GM21360 (cell line): ENCODE measurements around the gene GNA12.
"Not testable (repeated sequence)": the region's sequence is repeated elsewhere in the genome, so short reads cannot be mapped to it uniquely, and the experiment has no call there.

ENCODE experiments used
- ATAC-seq: cut with Tn5 transposase; IDR thresholded peaks from one replicate; pipeline ENCODE4 v1.9.1; 2021; ENCODE audit warnings: mild to moderate bottlenecking, moderate library complexity; ENCODE audit not compliant: unreplicated experiment

GNA12 gene

DNA sequence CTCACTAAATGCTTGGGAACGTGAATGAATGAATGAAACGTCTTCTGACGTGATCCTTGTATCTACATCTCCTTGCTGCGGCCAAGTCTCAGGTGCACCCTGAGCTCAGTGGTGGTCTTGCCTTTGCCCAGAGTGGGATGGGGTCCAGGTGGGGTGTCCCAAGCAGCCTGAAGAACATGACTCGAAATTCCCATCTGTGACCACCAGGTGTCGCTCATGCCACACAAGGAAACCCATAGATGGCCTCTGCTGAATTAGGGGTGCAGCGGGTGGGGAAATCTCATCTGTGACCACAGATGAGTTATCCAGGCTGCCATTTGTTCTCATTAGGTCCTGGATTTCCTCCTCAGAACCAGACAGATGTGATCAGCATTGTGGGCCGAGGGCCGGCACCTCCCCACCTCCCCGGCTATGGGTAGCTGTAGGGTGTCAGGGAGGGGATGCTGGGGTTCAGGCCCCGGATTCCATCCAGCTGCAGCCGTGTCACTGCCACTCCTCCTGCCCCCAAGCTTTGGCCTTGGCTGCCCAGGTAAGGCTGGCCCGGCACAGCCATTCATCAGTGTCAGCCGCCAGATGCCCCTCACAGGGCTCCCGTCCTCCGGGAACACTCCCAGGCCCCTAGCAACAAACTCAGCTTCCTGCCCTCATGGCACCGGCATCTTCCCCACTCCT is 21.0 kb upstream of the GNA12 start:
- ATAC-seq: no peak

DNA sequence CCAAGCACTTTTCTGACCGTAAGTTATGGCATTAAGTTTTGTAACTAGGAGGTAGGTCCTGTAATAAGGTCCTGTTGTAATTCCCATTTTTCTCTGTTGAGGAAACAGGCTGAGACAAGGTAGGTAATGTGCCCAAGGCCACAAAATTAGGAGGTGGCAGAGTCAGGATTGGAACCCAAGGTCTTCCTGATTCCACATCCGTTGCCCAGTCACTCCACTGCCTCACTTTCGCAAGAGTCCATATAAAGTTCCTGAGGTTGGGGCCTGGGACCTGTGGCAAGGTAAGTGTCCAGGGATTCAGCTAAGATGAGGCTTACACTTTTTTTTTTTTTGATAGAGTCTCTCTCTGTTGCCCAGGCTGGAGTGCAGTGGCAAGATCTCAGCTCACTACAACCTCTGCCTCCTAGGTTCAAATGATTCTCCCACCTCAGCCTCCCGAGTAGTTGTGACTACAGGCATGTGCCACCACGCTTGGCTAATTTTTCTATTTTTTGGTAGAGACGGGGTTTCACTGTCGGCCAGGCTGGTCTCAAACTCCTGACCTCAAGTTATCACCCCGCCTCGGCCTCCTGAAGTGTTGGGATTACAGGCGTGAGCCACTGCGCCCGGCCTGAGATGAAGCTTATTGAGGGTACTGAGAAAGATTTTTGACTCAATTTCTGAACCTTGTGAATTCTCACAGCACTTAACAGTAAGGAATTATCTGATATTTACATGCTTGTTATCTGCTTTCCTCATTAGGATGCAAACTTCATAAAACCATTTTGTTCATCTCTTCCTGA is 20.3 kb upstream of the GNA12 start:
- ATAC-seq: no peak

DNA sequence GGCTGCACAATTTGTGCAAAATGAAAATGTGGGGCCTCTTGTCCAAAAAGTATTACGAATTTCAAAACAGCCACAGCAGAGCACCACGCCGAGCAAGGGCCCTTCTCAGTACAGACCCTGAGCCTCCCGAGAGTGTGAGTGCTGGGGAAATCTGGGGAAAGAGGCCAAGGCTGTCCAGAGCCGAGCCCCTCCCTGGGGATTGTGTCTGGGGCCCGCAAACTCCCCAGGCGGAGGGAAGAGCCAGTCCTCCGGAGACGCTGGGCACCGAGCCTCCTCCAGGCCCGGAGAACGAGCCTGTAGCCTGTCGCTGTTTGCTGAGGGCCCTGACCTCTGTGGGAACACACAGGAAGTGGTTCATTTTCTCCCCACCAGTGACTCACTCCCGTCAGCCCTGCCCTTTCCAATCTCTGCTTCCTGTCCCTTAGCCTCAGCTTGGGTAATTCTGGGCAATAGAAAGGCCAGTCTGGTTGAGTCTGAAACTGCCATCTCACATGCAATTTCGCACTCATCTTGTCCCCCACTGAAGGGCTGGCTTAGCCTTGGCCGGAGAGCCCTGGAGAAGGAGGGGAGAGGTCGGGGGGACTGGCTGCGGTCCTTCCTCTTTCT is 19.5 kb upstream of the GNA12 start:
- peak; percentile 84 for ATAC-seq

DNA sequence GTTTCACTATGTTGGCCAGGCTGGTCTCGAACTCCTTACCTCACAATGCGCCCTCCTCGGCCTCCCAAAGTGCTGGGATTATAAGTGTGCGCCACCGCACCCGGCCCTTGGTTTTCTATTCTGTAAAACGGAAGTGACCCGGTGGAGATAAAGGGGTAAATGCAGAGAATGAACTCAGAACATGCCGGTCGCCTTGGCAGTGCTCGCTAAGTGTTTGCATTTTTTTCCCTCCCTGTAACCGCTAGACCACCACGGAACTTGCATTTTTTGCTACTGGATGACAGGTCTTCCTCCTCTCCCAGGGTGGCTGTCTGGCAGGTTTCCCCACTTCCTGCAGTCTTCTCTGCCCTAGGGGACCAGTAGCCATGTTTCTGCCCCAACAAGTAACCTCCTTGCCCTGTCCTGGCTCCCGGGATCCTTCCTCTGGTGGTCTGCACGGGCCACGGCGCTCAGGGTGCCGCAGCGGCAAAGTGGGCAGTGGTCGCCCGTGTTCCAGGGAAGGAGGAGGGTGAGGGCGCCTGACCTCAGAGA is 18.8 kb upstream of the GNA12 start:
- ATAC-seq: no peak

DNA sequence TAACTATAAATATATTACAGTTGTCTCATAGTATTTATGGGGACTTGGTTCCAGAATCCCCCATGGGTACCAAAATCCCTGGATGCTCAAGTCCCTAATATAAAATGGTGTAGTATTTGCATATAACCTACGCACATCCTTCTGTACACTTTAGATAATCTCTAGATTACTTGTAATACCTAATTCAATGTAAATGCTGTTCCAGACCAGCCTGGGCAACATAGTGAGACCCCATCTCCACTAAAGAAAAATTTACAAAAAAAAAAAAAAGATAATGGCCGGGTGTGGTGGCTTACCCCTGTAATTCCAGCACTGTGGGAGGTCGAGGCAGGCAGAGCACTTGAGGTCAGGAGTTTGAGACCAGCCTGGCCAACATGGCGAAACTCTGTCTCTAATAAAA is 17.4 kb upstream of the GNA12 start:
- ATAC-seq: no peak

DNA sequence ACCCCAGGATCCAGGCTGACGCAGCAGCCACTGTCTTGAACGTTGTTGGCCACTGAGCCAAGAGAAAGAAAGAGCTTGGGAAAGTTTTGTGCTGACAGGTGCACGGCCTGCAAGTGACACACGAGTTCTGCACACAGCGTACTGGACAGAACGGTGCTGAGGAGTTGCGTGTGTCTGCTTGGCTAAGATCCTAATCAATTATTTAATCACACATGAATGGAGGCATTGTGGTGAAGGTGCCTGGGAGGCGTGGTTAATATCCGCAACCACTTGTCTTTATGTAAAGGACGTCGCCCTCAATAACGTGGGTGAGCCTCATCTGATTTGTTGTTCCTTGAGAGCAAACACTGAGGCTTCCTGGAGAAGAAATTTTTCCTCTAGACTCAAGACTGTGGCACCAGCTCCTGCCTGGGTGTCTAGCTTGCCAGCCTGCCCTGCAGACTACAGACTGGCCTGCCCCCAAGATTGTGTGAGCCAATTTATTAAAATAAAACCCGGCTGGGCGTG is 16.6 kb upstream of the GNA12 start:
- no peak for ATAC-seq

DNA sequence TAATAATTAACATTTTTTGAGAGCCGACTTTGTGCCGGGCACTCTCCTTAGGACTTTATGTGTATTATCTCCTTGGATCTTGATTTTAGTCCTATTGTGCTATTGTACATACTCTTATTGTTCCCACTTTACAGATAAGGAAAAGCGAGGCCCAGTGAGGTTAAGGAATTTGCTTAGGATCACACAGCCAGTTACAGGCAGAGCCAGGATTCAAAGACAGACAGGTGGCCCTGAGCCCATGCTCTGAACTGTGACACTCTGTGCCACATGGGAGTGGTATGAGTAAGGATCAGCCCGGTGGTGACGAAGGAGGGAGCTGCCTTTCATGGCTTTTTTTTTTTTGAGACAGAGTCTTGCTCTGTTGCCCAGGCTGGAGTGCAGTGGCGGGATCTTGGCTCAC is 15.8 kb upstream of the GNA12 start:
- no peak for ATAC-seq

DNA sequence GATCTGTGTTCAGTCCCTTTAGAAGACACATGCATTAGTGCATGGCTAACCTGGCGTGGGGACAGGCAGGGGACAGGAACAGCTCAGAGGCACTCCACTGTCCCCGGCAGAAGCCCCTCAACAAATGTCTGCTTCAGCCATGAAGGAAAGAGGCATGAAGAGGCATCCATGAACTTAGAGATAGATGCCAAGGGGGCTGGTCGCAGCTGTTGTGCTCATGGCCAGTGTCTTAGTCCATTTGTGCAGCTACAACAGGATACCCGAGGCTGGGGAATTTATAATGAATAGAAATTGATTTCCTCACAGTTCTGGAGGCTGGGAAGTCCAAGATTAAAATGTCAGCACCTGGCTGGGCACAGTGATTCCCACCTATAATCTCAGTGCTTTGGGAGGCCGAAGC is 14.5 kb upstream of the GNA12 start:
- ATAC-seq: no peak

DNA sequence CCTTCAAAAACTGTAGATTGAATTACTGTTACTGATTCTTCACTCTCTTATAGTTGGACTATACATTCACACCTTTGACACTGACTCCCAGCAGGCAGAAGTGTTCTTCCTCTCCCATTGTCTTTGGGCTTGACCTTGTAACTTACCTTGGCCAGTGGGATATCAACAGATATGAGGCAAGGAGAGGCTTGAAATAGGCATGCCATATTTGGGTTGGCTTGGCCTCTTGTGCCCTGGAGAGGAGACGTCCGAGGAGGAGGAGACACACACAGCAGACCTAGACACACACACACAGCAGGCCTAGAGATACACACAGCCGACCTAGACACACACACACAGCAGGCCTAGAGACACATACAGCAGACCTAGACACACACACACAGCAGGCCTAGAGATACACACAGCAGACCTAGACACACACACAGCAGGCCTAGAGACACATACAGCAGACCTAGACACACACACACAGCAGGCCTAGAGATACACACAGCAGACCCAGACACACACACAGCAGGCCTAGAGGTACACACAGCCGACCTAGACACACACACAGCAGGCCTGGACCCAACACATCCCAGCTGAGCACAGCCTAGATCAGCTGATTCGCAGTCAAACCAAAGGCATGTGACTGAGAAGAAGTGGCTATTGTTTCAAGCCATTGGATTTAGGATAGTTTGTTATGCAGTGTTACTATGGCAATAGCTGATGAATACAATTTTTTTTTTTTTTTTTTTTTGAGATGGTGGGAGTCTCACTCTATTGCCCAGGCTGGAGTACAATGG is 12.5 kb upstream of the GNA12 start:
- ATAC-seq: no peak

DNA sequence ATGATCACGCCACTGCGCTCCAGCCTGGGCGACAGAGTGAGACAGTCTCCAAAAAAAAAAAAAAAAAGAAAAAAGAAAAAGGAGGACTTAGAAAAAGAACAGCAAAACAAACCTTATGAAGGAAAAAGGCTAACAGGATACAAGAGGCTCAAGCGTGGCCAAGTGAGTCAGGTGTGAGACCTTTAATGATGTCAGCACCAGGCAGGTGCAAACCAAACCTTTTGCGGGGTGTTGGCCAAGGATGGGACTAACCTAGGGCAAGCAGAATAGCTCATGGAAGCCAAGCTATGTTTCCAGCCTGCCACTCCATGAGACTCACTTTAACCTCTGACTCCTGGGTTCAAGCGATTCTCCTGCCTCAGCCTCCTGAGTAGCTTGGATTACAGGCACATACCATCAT is 11.3 kb upstream of the GNA12 start:
- ATAC-seq: no peak

DNA sequence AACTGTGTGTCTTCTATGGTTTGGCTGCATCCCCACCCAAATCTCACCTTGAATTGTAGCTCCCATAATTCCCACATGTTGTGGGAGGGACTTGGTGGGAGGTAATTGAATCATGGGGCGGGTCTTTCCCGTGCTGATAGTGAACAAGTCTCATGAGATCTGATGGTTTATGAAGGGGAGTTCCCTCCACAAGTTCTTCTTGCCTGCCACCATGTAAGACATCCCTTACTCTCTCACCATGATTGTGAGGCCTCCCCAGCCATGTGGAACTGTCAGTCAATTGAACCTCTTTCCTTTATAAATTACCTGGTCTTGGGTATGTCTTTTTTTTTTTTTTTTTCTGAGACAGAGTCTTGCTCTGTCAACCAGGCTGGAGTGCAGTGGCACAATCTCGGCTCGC is 9.4 kb upstream of the GNA12 start:
- not testable (repeated sequence) for ATAC-seq

DNA sequence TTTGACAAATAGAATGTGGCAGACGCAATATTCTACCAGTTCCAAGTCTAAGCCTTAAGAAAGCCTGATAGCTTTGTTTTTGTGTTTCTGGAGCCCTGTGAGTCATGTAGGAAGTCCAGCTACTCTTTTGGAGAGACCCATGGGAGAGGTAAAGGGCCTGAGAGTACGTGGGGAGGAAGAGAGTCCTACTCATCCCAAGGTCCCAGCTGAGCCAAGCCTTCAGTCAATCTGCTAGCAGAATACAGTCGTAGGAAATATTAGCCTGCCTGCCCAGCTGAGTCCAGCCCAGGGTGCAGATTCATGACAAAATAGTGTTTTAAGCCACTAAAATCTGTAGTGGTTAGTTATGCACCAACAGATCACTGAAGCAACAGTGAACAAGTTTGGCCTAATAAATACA is 9.0 kb upstream of the GNA12 start:
- ATAC-seq: no peak

DNA sequence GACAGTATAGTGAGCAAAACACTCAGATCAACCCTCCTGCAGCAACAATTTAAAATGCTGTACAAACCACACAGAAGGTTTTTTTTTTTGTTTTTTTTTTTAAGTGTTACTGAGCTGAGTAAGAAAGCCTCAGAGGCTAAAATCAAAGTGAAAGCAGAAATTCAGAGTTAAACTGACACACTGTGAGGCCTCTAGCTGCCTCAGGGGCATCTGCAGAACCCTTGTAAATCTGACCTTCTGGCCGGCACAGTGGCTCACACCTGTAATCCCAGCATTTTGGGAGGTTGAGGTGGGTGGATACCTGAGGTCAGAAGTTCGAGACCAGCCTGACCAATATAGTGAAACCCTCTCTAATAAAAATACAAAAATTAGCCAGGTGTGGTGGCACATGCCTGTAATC is 7.4 kb upstream of the GNA12 start:
- ATAC-seq: peak; percentile 71

DNA sequence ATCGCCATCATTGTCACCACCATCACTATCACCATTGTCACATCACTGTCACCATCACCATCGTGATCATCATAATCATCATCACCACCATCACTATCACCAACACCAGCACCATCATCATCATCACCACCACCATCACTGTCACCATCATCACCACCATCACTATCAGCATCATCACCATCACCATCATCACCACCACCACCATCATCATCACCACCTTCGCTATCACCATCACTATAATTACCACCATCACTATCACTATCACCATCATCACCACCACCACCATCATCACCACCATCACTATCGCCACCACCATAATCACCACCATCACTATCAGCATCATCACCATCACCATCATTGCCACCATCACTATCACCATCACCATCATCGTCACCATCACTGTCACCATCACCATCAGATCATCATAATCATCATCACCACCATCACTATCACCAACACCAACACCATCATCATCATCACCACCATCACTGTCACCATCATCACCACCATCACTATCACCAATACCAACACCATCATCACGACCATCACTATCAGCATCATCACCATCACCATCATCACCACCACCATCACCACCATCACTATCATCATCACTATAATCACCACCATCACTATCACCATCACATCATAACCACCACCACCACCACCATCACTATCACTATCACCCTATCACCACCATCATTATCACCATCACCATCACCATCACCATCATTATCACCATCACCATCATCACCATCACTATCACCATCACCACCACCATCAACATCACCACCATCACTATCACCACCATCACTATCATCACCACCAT is 6.0 kb upstream of the GNA12 start:
- ATAC-seq: no peak

DNA sequence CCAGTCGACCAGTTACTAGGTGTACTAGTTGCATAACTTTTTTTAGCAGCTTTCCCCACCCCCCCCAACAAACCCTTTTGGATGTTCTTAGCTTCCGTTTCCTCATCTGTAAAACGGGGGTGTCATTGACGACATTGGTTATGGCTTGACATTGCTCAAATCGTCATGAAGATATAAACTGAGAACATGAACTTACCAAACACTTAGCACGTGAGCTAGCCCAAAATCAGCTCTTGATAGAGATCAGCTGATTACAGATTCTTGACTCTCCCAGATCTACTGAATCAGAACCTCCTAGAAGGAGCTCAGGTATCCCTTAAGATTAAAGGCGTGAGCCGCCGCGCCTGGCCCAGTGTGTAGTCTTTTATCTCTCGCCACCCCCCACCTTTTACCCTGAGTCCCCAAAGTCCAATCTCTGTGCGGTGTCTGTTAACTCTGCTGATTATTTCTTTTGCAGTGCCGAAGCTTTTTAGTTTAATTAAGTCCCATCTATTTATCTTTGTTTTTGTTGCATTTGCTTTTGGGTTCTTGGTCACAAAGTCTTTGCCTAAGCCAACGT is 1.0 kb upstream of the GNA12 start:
- ATAC-seq: no peak

DNA sequence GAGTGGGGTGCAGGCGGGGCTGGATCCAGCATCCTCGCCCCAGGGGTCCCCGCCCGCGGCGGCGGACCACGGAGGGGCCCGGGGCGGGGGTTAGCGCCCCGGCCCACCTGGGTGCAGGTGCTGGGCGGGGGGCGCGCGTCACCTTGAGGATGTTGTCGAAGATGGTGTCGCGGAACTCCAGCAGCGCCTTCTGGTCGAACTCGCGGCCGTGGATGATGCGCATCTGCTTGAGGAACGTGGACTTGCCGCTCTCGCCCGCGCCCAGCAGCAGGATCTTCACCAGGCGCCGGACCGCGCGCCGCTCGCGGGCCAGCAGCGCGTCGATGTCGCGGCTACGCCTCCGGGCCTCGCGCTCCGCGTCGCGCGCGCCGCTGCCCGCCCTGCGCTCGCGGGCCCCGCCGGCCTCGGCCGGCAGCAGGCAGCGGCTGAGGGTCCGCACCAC is 376 bp downstream of the GNA12 start:
- peak; percentile 18 for ATAC-seq

DNA sequence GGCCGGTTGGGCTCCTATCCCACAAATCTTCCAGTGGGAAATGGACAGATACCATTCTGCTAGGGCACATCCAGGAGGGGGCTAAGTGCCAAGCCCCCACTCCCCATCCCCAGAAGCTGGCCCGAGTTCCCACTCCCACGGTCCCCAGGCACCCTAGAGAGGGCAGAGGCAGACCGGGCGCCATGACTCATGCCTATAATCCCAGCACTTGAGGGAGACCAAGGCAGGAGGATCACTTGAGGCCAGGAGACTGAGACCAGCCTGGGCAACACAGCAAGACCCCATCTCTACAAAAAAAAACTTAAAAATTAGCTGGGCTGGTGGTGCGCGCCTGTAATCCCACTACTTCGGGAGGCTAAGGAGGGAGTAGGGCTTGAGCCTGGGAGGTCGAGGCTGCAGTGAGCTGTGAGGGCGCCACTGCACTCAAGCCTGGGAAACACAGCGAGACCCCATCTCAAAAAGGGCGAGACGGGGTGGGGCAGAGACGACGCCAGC is 870 bp downstream of the GNA12 start:
- no peak for ATAC-seq

DNA sequence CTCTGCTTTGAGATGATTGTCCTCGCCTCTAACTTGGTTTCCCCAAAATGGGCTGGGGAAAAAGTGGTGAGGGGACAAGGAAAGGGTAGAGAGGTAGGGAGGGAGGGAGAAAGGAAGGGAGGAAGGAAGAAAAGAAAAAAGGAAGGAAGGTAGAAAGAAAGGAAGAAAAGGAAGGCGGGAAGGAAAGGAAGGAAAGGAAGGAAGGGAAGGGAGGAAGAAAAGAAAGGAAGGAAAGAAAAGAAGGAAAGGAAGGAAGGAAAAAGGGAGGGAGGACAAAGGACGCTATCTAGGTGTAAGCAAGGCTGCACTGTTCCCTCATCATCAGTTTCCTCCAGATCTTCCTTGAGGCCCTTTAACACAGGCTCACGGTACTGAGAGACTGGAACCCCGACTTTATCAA is 2.2 kb downstream of the GNA12 start:
- ATAC-seq: no peak

DNA sequence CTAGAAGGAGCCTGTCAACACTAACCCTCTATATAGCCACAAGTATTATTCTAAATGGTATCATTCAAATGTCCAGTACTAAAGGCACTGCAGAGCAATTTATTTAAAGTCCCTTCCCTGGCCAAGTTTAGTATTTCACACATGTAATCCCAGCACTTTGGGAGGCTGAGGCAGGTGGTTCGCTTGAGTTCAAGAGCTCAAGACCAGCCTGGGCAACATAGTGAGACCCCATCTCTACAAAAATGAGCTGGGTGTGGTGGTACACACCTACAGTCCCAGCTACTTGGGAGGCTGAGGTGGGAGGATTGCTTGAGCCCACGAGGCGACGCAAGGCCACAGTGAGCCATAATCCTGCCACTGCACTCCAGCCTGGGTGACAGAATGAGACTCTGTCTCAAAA is 3.6 kb downstream of the GNA12 start:
- no peak for ATAC-seq
